Measurements from ENCODE around the gene RHOH.
A peak's percentile ranks its signal among the peaks of the same experiment; 100 is the strongest.

The RHOH gene

GRCh38 chr4:40195182-40196177, 1.4 kb upstream of the RHOH start:
- no peak for DNase-seq (ENCODE audit: low spot score in 2 of 2)
- Mint-ChIP-seq H3K9me3 (no peaks in the 10 kb centered on the region), H3K36me3 (peaks cover 42% of the 10 kb centered on the region), H3K4me1 (peaks cover 38% of the 10 kb centered on the region), H3K4me3 (peak overlapping the region; percentile 96), H3K27ac (peak overlapping the region; percentile 98)
- no peak for ATAC-seq

GRCh38 chr4:40196272-40196671, 559 bp upstream of the RHOH start:
- H3K27ac Mint-ChIP-seq, result peak overlapping the region; percentile 98
- ATAC-seq (no peak), DNase-seq (ENCODE audit: low spot score in 2 of 2) (peak in 1 of 2 donors; percentile 57)
- peaks cover 50% of the 10 kb centered on the region for H3K36me3 Mint-ChIP-seq
- H3K4me1 Mint-ChIP-seq, result peaks cover 46% of the 10 kb centered on the region
- H3K9me3 Mint-ChIP-seq, result no peaks in the 10 kb centered on the region
- H3K4me3 Mint-ChIP-seq, result peak overlapping the region; percentile 96

- H3K36me3 Mint-ChIP-seq, result peaks cover 68% of the 10 kb centered on the region
- H3K4me3 Mint-ChIP-seq, result peak overlapping the region; percentile 96
- H3K27ac Mint-ChIP-seq, result peak overlapping the region; percentile 98
- H3K9me3 Mint-ChIP-seq, result no peaks in the 10 kb centered on the region
- DNase-seq (ENCODE audit: low spot score in 2 of 2) (peak in 1 of 2 donors; percentile 76), ATAC-seq (no peak)
- peaks cover 50% of the 10 kb centered on the region for H3K4me1 Mint-ChIP-seq
These were observed 1.3 kb downstream of the RHOH start for GRCh38 chr4:40197879-40198689.

GRCh38 chr4:40199179-40199670, 2.4 kb downstream of the RHOH start:
- H3K4me1 Mint-ChIP-seq, result peaks cover 54% of the 10 kb centered on the region
- peaks cover 80% of the 10 kb centered on the region for H3K36me3 Mint-ChIP-seq

GRCh38 chr4:40199999-40200874, 3.4 kb downstream of the RHOH start:
- ATAC-seq (peak; percentile 85), DNase-seq (ENCODE audit: low spot score in 2 of 2) (peak; percentile 51 to 92)
- Mint-ChIP-seq H3K9me3 (no peaks in the 10 kb centered on the region), H3K36me3 (peaks cover 90% of the 10 kb centered on the region), H3K4me3 (peak overlapping the region; percentile 96), H3K4me1 (peaks cover 56% of the 10 kb centered on the region), H3K27ac (peak overlapping the region; percentile 98)

More at GRCh38 chr4:40199179-40199670, 2.4 kb downstream of the RHOH start:
- H3K4me3 Mint-ChIP-seq, result peak overlapping the region; percentile 96
- ATAC-seq, result no peak
- no peaks in the 10 kb centered on the region for H3K9me3 Mint-ChIP-seq
- no peak for DNase-seq (ENCODE audit: low spot score in 2 of 2)
- H3K27ac Mint-ChIP-seq, result peak overlapping the region; percentile 98

- peak overlapping the region; percentile 96 for H3K4me3 Mint-ChIP-seq
- peaks cover 56% of the 10 kb centered on the region for H3K4me1 Mint-ChIP-seq
- DNase-seq (ENCODE audit: low spot score in 2 of 2) (no peak), ATAC-seq (peak; percentile 65)
- H3K9me3 Mint-ChIP-seq, result no peaks in the 10 kb centered on the region
- peaks cover 99% of the 10 kb centered on the region for H3K36me3 Mint-ChIP-seq
- H3K27ac Mint-ChIP-seq, result peak overlapping the region; percentile 98
These were observed 4.3 kb downstream of the RHOH start for GRCh38 chr4:40200875-40201801.

GRCh38 chr4:40201898-40202297, 5.1 kb downstream of the RHOH start:
- ATAC-seq (no peak), DNase-seq (ENCODE audit: low spot score in 2 of 2) (no peak)
- no peaks in the 10 kb centered on the region for H3K9me3 Mint-ChIP-seq
- H3K36me3 Mint-ChIP-seq, result peaks cover 100% of the 10 kb centered on the region
- H3K4me3 Mint-ChIP-seq, result peak overlapping the region; percentile 96
- peaks cover 51% of the 10 kb centered on the region for H3K4me1 Mint-ChIP-seq
- peak overlapping the region; percentile 98 for H3K27ac Mint-ChIP-seq

GRCh38 chr4:40202474-40202873, 5.6 kb downstream of the RHOH start:
- Mint-ChIP-seq H3K4me3 (peak overlapping the region; percentile 96), H3K27ac (peak overlapping the region; percentile 98), H3K9me3 (no peaks in the 10 kb centered on the region), H3K4me1 (peaks cover 56% of the 10 kb centered on the region), H3K36me3 (peaks cover 100% of the 10 kb centered on the region)
- no peak for ATAC-seq
- no peak for DNase-seq (ENCODE audit: low spot score in 2 of 2)

- ATAC-seq, result no peak
- no peaks in the 10 kb centered on the region for H3K9me3 Mint-ChIP-seq
- peak overlapping the region; percentile 98 for H3K27ac Mint-ChIP-seq
These were observed 7.9 kb downstream of the RHOH start for GRCh38 chr4:40204507-40205258.

GRCh38 chr4:40205259-40206198, 8.7 kb downstream of the RHOH start:
- DNase-seq (ENCODE audit: low spot score in 2 of 2) (peak in 1 of 2 donors; percentile 80), ATAC-seq (peak; percentile 71)
- Mint-ChIP-seq H3K27ac (peak overlapping the region; percentile 98), H3K9me3 (no peaks in the 10 kb centered on the region), H3K4me3 (peak overlapping the region; percentile 96), H3K4me1 (peaks cover 79% of the 10 kb centered on the region), H3K36me3 (peaks cover 98% of the 10 kb centered on the region)

More at GRCh38 chr4:40204507-40205258, 7.9 kb downstream of the RHOH start:
- no peak for DNase-seq (ENCODE audit: low spot score in 2 of 2)
- Mint-ChIP-seq H3K4me3 (peak overlapping the region; percentile 96), H3K36me3 (peaks cover 98% of the 10 kb centered on the region), H3K4me1 (peaks cover 71% of the 10 kb centered on the region)

GRCh38 chr4:40206426-40206825, 9.6 kb downstream of the RHOH start:
- H3K27ac Mint-ChIP-seq, result peak overlapping the region; percentile 98
- H3K4me3 Mint-ChIP-seq, result peak overlapping the region; percentile 96
- H3K4me1 Mint-ChIP-seq, result peaks cover 79% of the 10 kb centered on the region
- no peaks in the 10 kb centered on the region for H3K9me3 Mint-ChIP-seq
- no peak for DNase-seq (ENCODE audit: low spot score in 2 of 2)
- peaks cover 98% of the 10 kb centered on the region for H3K36me3 Mint-ChIP-seq
- ATAC-seq, result no peak

GRCh38 chr4:40209401-40209800, 12.6 kb downstream of the RHOH start:
- Mint-ChIP-seq H3K4me3 (peak overlapping the region; percentile 96), H3K9me3 (no peaks in the 10 kb centered on the region), H3K27ac (peak overlapping the region; percentile 92), H3K36me3 (peaks cover 98% of the 10 kb centered on the region), H3K4me1 (peaks cover 86% of the 10 kb centered on the region)
- DNase-seq (ENCODE audit: low spot score in 2 of 2), result peak in 1 of 2 donors; percentile 55
- ATAC-seq, result no peak
